Liver (tissue), 3 donors: Measurements from ENCODE around the gene MMD.
A peak's percentile ranks its signal among the peaks of the same experiment; 100 is the strongest.

ENCODE experiments used
- ATF3 ChIP-seq: IDR thresholded peaks from 2 replicates; pipeline ENCODE4 v1.6.1; 2016; ENCODE audit warnings: antibody characterized with exemption
- CTCF ChIP-seq: fragments of 150-350 bp; IDR thresholded peaks from 2 replicates; pipeline ENCODE4 v1.5.1; 2017; ENCODE audit warnings: improper control_type of control experiment, low read depth, low read length; ENCODE audit not compliant: missing input control
- FOXA1 ChIP-seq: IDR thresholded peaks from 2 replicates; pipeline ENCODE4 v1.6.1; 2016; ENCODE audit warnings: antibody characterized with exemption
- GABPA ChIP-seq, 2 donors: IDR thresholded peaks in 1 of 2; conservative IDR thresholded peaks in 1 of 2; 2 replicates each; pipeline ENCODE4 v1.6.1; 2016; ENCODE audit warnings: antibody characterized with exemption in 2 of 2, mild to moderate bottlenecking in 1 of 2, moderate library complexity in 1 of 2
- HNF4A ChIP-seq, 2 donors: conservative IDR thresholded peaks; 2 replicates each; pipeline ENCODE4 v1.6.1; 2016; ENCODE audit warnings: antibody characterized with exemption in 2 of 2, mild to moderate bottlenecking in 2 of 2
- HNF4G ChIP-seq: IDR thresholded peaks from 2 replicates; pipeline ENCODE4 v1.6.1; 2016; ENCODE audit warnings: antibody characterized with exemption
- MAX ChIP-seq: IDR thresholded peaks from 2 replicates; pipeline ENCODE4 v1.6.1; 2016; ENCODE audit warnings: antibody characterized with exemption
- SP1 ChIP-seq: IDR thresholded peaks from 2 replicates; pipeline ENCODE4 v1.6.1; 2018; ENCODE audit warnings: antibody characterized with exemption, mild to moderate bottlenecking
- TAF1 ChIP-seq: conservative IDR thresholded peaks from 2 replicates; pipeline ENCODE4 v1.6.1; 2016; ENCODE audit warnings: antibody characterized with exemption, mild to moderate bottlenecking
- YY1 ChIP-seq: IDR thresholded peaks from 2 replicates; pipeline ENCODE4 v1.6.1; 2016; ENCODE audit warnings: antibody characterized with exemption, mild to moderate bottlenecking
- TF ChIP-seq, protein P1 (sequence below): IDR thresholded peaks from 2 replicates; pipeline ENCODE4 v1.6.1; 2016; ENCODE audit warnings: antibody characterized with exemption
- donor health status: healthy.
- donor health status: healthy.

GRCh38 chr17:55433029-55433628 lies 11.5 kb upstream of the MMD start:
- TF ChIP-seq ATF3 (no peak), CTCF (no peak), TAF1 (no peak), HNF4G (no peak), GABPA (IDR thresholded peaks at IDR 0.05 in 1 of 2, conservative IDR thresholded peaks at IDR 0.05 in 1 of 2) (no peak), YY1 (no peak), FOXA1 (peak; percentile 77), MAX (peak; percentile 17), HNF4A (conservative IDR thresholded peaks at IDR 0.05) (no peak), SP1 (no peak)
- TF ChIP-seq, protein P1, sequence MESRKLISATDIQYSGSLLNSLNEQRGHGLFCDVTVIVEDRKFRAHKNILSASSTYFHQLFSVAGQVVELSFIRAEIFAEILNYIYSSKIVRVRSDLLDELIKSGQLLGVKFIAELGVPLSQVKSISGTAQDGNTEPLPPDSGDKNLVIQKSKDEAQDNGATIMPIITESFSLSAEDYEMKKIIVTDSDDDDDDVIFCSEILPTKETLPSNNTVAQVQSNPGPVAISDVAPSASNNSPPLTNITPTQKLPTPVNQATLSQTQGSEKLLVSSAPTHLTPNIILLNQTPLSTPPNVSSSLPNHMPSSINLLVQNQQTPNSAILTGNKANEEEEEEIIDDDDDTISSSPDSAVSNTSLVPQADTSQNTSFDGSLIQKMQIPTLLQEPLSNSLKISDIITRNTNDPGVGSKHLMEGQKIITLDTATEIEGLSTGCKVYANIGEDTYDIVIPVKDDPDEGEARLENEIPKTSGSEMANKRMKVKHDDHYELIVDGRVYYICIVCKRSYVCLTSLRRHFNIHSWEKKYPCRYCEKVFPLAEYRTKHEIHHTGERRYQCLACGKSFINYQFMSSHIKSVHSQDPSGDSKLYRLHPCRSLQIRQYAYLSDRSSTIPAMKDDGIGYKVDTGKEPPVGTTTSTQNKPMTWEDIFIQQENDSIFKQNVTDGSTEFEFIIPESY: no peak
